ENCODE measurements around the gene USP20. TPM values are rescaled to one million over a fixed set of nuclear protein-coding genes. Genes with fewer than 3 reads are reported as not detected.

The USP20 gene
- total RNA-seq, 1 experiment from 2014 or later = 16.8 TPM

- H3K27me3 ChIP-seq (ENCODE audit: insufficient read depth, low read length) = no peaks in the 10 kb centered on the region
- no peaks in the 10 kb centered on the region for H3K4me1 ChIP-seq (ENCODE audit: control insufficient read depth in 1 of 2, insufficient read depth in 2 of 2, low read length in 2 of 2)
- no peak overlapping the region for H3K4me3 ChIP-seq (replicated peaks in 1 of 2; ENCODE audit: low read depth in 1 of 2, low read length in 2 of 2)
- no peak overlapping the region for H3K4me2 ChIP-seq (ENCODE audit: low read length)
- H3K9ac ChIP-seq (ENCODE audit: low read length) = no peak overlapping the region
- ATAC-seq (no peak), DNase-seq (ENCODE audit: low read depth, low spot score) (no peak)
- no peaks in the 10 kb centered on the region for H3K79me2 ChIP-seq (ENCODE audit: insufficient read depth, low read length)
- no TSS peak for BruUV-seq (replicated peaks)
- CTCF ChIA-PET = no interaction called here
- no peak overlapping the region for H2AFZ ChIP-seq (ENCODE audit: low read depth, low read length, poor library complexity, severe bottlenecking)
- RAD21 ChIA-PET (ENCODE audit: low non-redundant PET in 1 of 2, low total read pairs in 2 of 2, uncharacterized antibody in 2 of 2, unreplicated experiment in 2 of 2) = no interaction called here
- POLR2A ChIA-PET = no interaction called here
- no peaks in the 10 kb centered on the region for H4K20me1 ChIP-seq (ENCODE audit: insufficient read depth)
- H3K36me3 ChIP-seq (ENCODE audit: control insufficient read depth in 1 of 2, insufficient read depth in 2 of 2, low read length in 2 of 2) = peaks cover 0 to 3% of the 10 kb centered on the region in 2 experiments; a peak in 1 of 4 replicates
- H3K27ac ChIP-seq (ENCODE audit: low read depth, low read length) = no peak overlapping the region
- no peaks in the 10 kb centered on the region for H3K9me3 ChIP-seq (ENCODE audit: control insufficient read depth in 1 of 2, insufficient read depth in 1 of 2, low read depth in 1 of 2, low read length in 2 of 2)
- TF ChIP-seq TCF7L2 (IDR thresholded peaks at IDR 0.05; ENCODE audit: borderline replicate concordance, extremely low read depth, insufficient read depth, insufficient read length) (no peak), POLR2A (IDR thresholded peaks at IDR 0.05; ENCODE audit: borderline replicate concordance, extremely low read depth, insufficient read depth, insufficient read length) (no peak), YY1 (IDR thresholded peaks at IDR 0.05; ENCODE audit: extremely low read depth, insufficient replicate concordance, low read depth, low read length) (no peak), EZH2 (IDR thresholded peaks at IDR 0.05) (no peak)
- intact Hi-C loops (cut with micrococcal nuclease) = no loop called here
- no peaks in the 10 kb centered on the region for H3K9me2 ChIP-seq (ENCODE audit: insufficient read depth)
Measured at GRCh38 chr9:129858167-129858962, 23.1 kb downstream of the USP20 start.

GRCh38 chr9:129860653-129861446 lies 25.6 kb downstream of the USP20 start:
- Histone ChIP-seq H3K36me3 (ENCODE audit: control insufficient read depth in 1 of 2, insufficient read depth in 2 of 2, low read length in 2 of 2) (no peaks in the 10 kb centered on the region), H3K4me2 (ENCODE audit: low read length) (no peak overlapping the region), H2AFZ (ENCODE audit: low read depth, low read length, poor library complexity, severe bottlenecking) (no peak overlapping the region), H3K27ac (ENCODE audit: low read depth, low read length) (no peak overlapping the region), H3K9me3 (ENCODE audit: control insufficient read depth in 1 of 2, insufficient read depth in 1 of 2, low read depth in 1 of 2, low read length in 2 of 2) (no peaks in the 10 kb centered on the region), H3K4me1 (ENCODE audit: control insufficient read depth in 1 of 2, insufficient read depth in 2 of 2, low read length in 2 of 2) (no peaks in the 10 kb centered on the region), H3K79me2 (ENCODE audit: insufficient read depth, low read length) (no peaks in the 10 kb centered on the region), H4K20me1 (ENCODE audit: insufficient read depth) (no peaks in the 10 kb centered on the region), H3K27me3 (ENCODE audit: insufficient read depth, low read length) (no peaks in the 10 kb centered on the region), H3K9me2 (ENCODE audit: insufficient read depth) (no peaks in the 10 kb centered on the region), H3K4me3 (replicated peaks in 1 of 2; ENCODE audit: low read depth in 1 of 2, low read length in 2 of 2) (no peak overlapping the region), H3K9ac (ENCODE audit: low read length) (no peak overlapping the region)
- DNase-seq (ENCODE audit: low read depth, low spot score) (no peak), ATAC-seq (no peak)
- intact Hi-C loops (cut with micrococcal nuclease) = no loop called here
- ChIA-PET RAD21 (ENCODE audit: low non-redundant PET in 1 of 2, low total read pairs in 2 of 2, uncharacterized antibody in 2 of 2, unreplicated experiment in 2 of 2) (interaction anchor here (0.6 kb wide), 2 partner anchors 122 to 1195 kb away, joined by 3 read pairs; no protein-coding TSS in a partner anchor), POLR2A (interaction anchor here (0.6 kb wide), 1 partner anchor 62 kb away, joined by 3 read pairs; no protein-coding TSS in a partner anchor), CTCF (no interaction called here)
- no TSS peak for BruUV-seq (replicated peaks)
- TF ChIP-seq ATF3 (IDR thresholded peaks at IDR 0.05) (no peak), JUND (IDR thresholded peaks at IDR 0.05) (no peak), ZNF274 (IDR thresholded peaks at IDR 0.05; ENCODE audit: low read depth, low read length) (no peak), ELF1 (IDR thresholded peaks at IDR 0.05; ENCODE audit: borderline replicate concordance, low read depth) (no peak), EZH2phosphoT487 (IDR thresholded peaks at IDR 0.05; ENCODE audit: borderline replicate concordance) (no peak), CBX3 (IDR thresholded peaks at IDR 0.05; ENCODE audit: low read depth) (no peak), MAX (IDR thresholded peaks at IDR 0.05) (no peak), SP1 (IDR thresholded peaks at IDR 0.05; ENCODE audit: low read depth) (no peak), ZFX (IDR thresholded peaks at IDR 0.05) (no peak), EGR1 (IDR thresholded peaks at IDR 0.05; ENCODE audit: low read depth) (no peak), CEBPB (IDR thresholded peaks at IDR 0.05; ENCODE audit: low read depth) (no peak), SRF (IDR thresholded peaks at IDR 0.05; ENCODE audit: low read depth) (no peak), REST (IDR thresholded peaks at IDR 0.05; ENCODE audit: low read depth) (no peak)

Measured in HCT116 (cell line).